Stimulated activated CD4-positive, alpha-beta T cell treated with anti-CD3 and anti-CD28 coated beads, Interleukin-1b, Interleukin-23, amount 100 ng/mL, for 1 hour (primary cell): Measurements from ENCODE around the gene FRMPD3.
"Not testable (repeated sequence)": the region's sequence is repeated elsewhere in the genome, so short reads cannot be mapped to it uniquely, and the experiment has no call there.

Experiments
- DNase-seq, 2 donors: peaks; one replicate each; pipeline ENCODE4 v3.0.0-alpha.2; 2020; ENCODE audit warnings: low read depth in 2 of 2

FRMPD3 gene

GRCh38 chrX:107448998-107449835, at the start of gene FRMPD3:
Gene FRMPD3, plus strand, starts transcription at chrX:107449652. Its CDS starts 76,937 bp downstream, at chrX:107526589.
- DNase-seq: no peak

DNA sequence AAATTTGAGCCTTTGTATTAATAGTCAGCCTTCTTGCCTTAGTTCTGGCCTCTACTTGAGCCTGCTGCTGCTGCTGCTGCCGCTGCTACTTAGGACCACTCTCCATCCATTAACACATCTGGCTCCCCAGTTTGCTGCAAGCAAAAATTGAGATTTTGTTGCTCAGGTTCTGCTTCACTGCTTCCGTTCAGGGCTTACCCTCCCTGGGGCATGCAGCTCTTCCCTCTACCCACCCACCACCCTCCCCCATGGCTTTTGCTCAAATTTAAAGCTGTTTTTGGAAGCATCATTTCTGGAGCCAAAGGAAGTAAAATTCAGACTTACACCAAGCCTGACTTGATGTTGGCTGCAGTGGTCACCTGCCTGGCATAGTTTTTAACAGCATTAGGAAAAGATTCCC, 28.9 kb upstream of the FRMPD3 start:
- DNase-seq: no peak

DNA sequence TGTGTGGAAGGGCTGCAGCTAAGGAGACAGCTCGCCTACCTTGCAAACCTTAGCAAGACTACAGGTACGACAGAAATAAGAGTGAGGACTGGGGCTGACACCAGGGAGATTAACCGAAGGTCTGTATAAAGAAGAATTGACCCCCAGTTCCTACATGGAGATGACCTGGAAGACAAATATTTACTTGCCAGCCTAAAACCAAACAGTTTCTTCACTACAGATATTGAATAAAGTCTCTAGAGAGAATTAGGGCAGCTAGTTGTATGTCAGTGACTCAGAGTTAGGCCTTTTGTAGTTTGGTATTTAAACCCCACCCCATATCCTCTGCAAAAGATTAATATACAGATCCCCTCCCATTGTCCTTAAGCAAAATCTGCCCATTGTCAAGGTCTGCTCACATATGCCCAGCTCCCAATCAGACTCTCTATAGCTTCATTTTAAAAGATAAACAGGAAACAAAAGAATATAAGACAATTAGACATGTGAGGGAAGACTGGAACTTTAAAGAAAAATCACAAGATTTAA, 28.1 kb upstream of the FRMPD3 start:
- no peak for DNase-seq

DNA sequence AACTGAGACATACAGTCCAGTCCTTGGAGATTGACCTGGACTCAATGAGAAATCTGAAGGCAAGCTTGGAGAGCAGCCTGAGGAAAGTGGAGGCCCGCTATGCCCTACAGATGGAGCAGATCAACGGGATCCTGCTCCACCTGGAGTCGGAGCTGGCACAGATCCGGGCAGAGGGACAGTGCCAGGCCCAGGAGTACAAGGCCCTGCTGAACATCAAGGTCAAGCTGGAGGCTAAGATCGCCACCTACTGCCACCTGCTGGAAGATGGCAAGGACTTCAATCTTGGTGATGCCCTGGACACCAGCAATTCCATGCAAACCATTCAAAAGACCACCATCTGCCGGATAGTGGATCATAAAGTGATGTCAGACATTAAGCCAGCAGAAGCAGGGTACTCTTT, 20.4 kb upstream of the FRMPD3 start:
- no peak for DNase-seq

DNA sequence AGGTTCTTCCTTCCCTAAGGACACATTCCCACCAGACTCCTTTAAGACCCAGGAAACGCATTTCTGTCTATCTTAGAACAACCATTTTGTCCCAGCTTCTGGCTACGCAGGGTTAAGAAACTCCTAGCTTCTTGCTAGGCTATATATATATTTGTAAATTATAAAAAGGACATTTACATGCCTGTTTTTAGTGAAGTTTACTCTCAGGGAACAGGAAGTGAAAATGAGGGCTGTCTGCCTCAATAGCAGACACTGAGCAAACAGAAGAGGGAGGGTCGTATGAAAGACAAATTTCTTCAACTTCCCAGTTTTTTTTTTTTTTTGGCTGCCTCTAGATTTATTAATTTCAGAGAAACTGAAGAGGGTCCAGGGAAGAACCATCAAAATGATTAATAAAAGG, 9.3 kb upstream of the FRMPD3 start:
- no peak for DNase-seq

DNA sequence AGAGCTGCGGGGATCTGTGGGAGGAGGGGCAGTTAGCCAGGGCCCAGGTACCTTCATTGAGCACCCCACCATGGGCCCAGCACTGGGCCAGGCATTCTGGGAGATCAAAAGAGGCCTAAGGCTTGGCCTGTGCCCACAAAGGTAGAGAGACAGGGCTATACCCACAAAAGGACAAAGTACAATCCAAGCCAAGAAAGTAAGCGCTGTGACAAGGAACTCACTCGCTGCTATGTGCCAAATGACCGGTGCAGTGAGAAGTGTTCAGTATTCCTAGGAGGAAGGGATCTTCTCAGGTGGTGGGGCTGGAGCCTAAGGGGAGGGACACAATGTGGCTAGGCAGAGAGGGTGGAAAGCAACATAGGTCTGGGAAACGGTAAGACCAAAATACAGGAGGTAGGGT, 8.8 kb upstream of the FRMPD3 start:
- DNase-seq: no peak

GRCh38 chrX:107442914-107443527, 6.4 kb upstream of the FRMPD3 start:
- DNase-seq: no peak

DNA sequence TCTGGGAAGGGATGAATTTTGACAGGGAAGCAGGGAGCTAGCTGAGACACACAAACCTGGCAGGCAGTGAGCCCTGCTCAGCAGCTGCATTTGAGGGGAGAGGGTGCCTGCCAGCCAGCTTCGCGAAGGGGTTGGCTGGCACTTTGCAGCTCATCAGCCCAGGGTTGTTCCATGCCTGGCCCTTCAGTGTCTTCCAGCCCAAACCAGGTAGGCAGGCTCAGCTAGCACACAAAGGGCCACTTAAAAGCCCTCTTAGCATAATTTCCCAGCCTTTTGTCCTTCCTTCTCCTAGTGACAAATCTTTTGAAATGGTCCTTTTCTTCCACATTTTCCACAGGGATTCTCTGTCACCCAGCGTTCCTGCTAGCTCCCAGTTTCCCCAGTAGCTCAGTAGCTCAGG, 4.3 kb upstream of the FRMPD3 start:
- DNase-seq: no peak

DNA sequence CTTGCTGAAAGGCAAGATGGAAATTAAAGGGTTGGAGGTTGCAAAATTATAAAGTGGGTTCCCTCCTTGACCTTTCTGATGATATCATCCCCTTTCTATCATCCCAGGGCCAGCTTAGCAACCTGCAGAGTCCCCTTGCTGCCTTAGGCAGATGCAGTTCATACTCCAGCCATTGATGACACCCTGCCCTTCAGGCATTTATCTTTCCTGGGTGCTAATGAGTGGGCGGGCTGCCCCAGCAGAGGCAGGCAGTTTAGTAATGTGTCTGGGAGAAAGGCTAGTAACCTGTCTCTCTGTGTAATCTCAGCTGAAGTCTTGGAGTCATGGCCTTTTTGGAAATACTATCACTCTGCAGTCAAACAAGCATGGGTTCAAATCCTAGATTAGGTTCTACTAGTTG, 3.8 kb upstream of the FRMPD3 start:
- DNase-seq: no peak

DNA sequence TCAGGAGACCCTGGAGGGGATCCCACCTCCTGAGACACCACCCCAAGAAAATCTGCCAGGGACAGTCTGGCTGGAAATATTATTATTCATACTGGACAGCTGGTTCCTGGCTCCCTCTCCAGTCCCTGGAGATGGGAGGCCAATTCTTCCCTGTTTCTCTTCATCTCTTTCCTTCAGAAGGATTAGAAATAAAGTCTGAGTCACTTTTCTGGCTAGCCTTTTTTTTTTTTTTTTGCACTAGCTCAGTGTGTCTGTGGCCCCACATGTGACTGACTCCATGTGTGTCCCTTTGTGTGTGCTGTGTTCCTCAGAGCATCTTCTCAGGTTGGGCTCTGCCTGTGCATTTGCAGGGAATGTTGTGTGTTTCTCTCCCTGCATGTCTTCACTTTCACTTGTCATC, 1.8 kb upstream of the FRMPD3 start:
- no peak for DNase-seq

DNA sequence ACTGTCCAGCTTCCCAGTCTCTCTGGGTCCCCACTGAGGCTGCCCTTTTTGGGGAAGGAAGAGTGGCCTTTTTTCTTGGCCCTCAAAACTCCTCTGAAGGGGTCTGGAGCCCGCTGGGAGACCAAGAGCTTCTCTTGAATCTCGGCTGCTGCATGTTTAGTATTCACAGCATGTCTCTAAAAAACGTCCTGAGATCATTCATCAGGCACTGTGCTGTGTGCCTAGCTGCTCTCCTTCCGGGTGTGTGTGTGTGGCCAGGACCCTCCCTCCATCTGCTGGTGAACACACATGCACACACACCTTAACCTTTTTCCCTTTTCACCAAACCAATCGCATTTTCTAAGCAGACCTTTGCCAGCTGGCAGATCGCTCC, 841 bp upstream of the FRMPD3 start:
- DNase-seq: no peak

DNA sequence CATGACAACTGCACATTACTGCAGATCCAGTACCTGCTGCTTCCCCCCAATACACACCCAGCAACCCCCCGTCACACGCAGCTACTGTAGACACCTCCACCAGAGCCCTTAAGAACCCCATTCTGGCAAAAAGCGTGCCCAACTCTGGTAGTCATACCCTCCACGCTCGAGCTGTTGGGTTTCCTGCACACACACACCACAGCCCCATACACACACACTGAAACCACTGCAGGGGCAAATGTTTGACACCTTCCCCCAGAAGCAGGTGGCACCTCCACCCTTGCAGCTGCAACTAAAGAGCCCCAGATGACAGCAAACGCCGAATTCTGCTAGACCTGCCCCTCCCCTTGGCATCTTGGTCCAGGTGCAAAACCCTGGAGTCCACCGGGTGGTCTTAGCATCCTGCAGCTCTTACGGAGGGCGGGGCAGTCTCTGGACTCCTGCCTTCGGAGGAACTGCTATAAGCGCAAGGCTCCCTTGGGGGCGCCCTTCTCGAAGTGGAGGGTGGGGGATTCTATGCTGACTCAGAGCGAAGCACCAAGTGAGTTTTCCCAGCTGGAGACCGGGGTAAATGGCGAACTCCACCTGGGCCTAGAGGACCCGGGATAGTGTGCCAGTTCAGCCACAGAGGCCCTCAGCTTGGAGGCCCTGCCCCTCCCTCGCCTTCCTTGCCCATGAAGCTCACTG, 1.5 kb downstream of the FRMPD3 start:
- no peak for DNase-seq

DNA sequence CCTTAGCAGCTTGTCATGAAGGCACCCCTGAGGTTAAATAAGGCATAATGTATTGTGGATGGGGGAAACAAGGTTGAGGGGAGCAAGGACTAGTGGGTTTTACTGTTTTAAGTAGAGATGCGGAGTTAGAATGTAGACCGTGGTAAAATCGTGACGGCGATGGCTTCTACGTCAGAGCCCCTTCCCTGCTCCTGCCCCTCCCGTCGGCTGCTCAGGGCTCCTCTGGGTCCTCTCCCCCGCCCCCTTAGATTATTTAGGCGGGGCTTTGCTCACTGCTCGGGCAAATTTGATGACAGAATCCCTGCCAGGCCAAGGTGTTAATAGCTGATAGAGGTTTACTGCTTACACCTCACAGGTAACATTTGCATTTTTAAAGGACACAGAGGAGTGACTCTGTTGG, 2.3 kb downstream of the FRMPD3 start:
- no peak for DNase-seq

- no peak for DNase-seq
Measured at GRCh38 chrX:107452581-107452980, 3.1 kb downstream of the FRMPD3 start.

GRCh38 chrX:107454302-107454701, 4.8 kb downstream of the FRMPD3 start:
- DNase-seq: no peak

- DNase-seq: no peak
Measured at GRCh38 chrX:107457289-107457688, 7.8 kb downstream of the FRMPD3 start.

DNA sequence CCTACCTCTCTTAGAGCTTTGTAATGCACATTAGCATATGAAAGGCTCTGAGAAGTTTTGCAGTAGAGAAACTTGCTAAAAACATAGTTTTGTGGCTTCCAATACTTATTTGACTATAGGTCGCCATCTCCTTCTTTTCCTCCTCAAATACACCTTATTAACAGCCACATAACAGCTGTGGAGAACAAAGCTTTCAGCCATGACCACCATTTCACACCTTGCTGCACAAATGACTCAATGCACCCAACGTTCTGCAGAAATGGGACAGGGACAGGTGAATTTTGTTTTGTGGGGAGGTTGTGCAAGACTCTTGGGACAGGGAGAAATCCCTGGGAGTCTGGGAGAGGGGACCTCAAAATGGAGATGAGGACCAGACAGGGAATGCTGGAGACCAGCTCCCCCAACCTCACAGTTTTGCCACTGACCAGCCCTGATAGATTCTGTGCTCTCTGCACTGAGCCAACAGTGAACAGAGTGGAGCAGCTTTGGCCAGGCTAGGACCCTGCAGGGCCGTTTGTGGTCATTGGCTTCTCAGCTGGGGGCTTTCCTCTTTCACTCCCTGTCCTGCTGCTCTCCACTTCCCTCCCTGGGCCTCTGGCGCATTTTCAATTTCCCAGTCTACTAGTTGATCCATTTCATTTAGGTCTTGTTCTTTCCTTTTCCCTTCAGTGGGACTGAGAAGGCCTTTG, 16.6 kb downstream of the FRMPD3 start:
- DNase-seq: no peak

- no peak for DNase-seq
Measured at GRCh38 chrX:107467271-107467670, 17.8 kb downstream of the FRMPD3 start.

DNA sequence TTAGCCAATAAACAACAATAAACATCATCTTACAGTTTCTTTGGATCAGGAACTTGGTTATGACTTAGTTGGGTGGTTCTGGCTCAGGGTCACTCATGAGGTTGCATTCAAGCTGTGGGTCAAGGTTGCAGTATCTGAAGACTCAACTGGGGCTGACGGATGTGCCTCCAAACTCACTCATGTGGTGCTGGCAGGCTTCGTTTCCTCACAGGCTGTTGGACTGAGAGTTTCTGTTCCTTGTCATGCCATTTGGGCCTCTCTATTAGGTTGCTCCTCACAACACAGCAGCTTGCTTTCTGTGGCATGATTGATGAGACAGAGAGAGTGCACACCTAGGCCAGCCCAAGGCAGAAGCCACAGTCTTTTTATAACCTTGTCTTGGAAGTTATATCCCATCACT, 20.7 kb downstream of the FRMPD3 start:
- DNase-seq: no peak

DNA sequence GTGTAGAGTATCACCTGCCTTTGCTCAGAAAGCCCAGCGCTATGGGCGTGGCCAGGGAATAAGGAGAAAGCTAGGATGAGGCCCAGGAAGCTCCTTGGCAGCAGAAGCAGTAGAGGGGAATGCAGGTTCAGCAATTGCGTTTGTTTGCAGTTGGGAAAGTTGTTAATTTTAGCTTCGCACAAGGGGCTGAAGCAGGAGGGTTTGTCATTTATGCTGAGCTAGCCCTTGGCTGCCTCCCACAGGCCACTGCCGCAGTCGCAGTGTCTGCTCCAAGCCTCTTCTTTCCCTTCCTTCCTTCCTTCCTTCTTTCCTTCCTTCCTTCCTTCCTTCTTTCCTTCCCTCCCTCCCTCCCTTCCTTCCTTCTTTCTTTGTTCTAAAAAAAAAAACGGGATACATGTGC, 21.5 kb downstream of the FRMPD3 start:
- no peak for DNase-seq

- not testable (repeated sequence) for DNase-seq
Measured at GRCh38 chrX:107471420-107471819, 22.0 kb downstream of the FRMPD3 start.

DNA sequence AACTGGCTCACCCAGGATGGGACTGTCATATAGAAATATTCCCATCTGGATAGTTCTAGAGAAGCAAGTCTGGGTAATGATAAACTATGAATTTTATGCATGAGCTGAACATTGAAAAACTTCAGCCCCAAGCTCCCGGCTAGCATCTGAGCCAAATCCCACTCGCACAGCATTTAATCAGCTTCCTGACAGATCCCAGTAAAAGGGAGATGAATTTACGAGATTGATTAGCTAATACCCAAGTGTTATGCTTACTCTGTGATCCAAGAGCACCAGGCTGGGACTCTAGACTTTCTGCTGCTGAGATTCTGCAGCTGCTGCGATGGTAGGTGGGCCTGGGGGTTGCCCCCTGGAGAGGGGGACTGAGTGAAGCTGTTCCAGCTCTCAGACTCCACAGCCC, 28.0 kb downstream of the FRMPD3 start:
- no peak for DNase-seq
